H54 (cell line): ENCODE measurements around the gene LIG1.
A peak's percentile ranks its signal among the peaks of the same experiment; 100 is the strongest.

Source experiments
- DNase-seq: peaks from one replicate; pipeline ENCODE4 v3.0.0; 2011; ENCODE audit warnings: low spot score, mixed read lengths; ENCODE audit not compliant: insufficient read length
- FAIRE-seq: peaks from 3 replicates; lab custom pipeline; 2011; peaks lifted over from hg19 to GRCh38; lab: Jason Lieb, UNC
- POLR2A ChIP-seq: IDR thresholded peaks from 2 replicates; pipeline ENCODE4 v1.6.1; 2011; ENCODE audit warnings: low read depth, mild to moderate bottlenecking, low read length

LIG1 gene

GRCh38 chr19:48158210-48158790 lies 11.8 kb downstream of the LIG1 start:
- FAIRE-seq = no peak

GRCh38 chr19:48154003-48154402 lies 16.1 kb downstream of the LIG1 start:
- FAIRE-seq = no peak
- no peak for TF ChIP-seq POLR2A
- DNase-seq = no peak

More at GRCh38 chr19:48158210-48158790, 11.8 kb downstream of the LIG1 start:
- no peak for DNase-seq
- no peak for TF ChIP-seq POLR2A

GRCh38 chr19:48152551-48152950 lies 17.6 kb downstream of the LIG1 start:
- DNase-seq (peak; percentile 33), FAIRE-seq (peak; percentile 33)
- no peak for TF ChIP-seq POLR2A

- FAIRE-seq (no peak), DNase-seq (no peak)
- no peak for TF ChIP-seq POLR2A
These were observed 20.7 kb downstream of the LIG1 start for GRCh38 chr19:48149430-48149829.

- DNase-seq (no peak), FAIRE-seq (no peak)
- TF ChIP-seq POLR2A = no peak
These were observed 21.6 kb downstream of the LIG1 start for GRCh38 chr19:48148576-48148975.

GRCh38 chr19:48147597-48148175 lies 22.5 kb downstream of the LIG1 start:
- TF ChIP-seq POLR2A = no peak
- no peak for FAIRE-seq
- no peak for DNase-seq

GRCh38 chr19:48139053-48139452 lies 31.1 kb downstream of the LIG1 start:
- no peak for TF ChIP-seq POLR2A
- no peak for FAIRE-seq

GRCh38 chr19:48137411-48137810 lies 32.7 kb downstream of the LIG1 start:
- FAIRE-seq (no peak), DNase-seq (no peak)
- no peak for TF ChIP-seq POLR2A

More at GRCh38 chr19:48139053-48139452, 31.1 kb downstream of the LIG1 start:
- DNase-seq = no peak

- no peak for TF ChIP-seq POLR2A
- DNase-seq (no peak), FAIRE-seq (no peak)
These were observed 33.6 kb downstream of the LIG1 start for GRCh38 chr19:48136547-48136946.

GRCh38 chr19:48135411-48135810 lies 34.7 kb downstream of the LIG1 start:
- FAIRE-seq (no peak), DNase-seq (no peak)
- no peak for TF ChIP-seq POLR2A

- no peak for DNase-seq
- FAIRE-seq = no peak
These were observed 37.0 kb downstream of the LIG1 start for GRCh38 chr19:48133094-48133493.

GRCh38 chr19:48127561-48127960 lies 42.6 kb downstream of the LIG1 start:
- no peak for TF ChIP-seq POLR2A
- DNase-seq = no peak
- no peak for FAIRE-seq

More at GRCh38 chr19:48133094-48133493, 37.0 kb downstream of the LIG1 start:
- no peak for TF ChIP-seq POLR2A

- no peak for TF ChIP-seq POLR2A
- FAIRE-seq (peak; percentile 78), DNase-seq (peak; percentile 51)
These were observed 46.1 kb downstream of the LIG1 start for GRCh38 chr19:48123907-48124651.

- no peak for DNase-seq
- no peak for FAIRE-seq
- TF ChIP-seq POLR2A = no peak
These were observed 47.7 kb downstream of the LIG1 start for GRCh38 chr19:48122421-48122820.
